Activated T-helper 1 cell treated with anti-CD3 and anti-CD28 coated beads, Interleukin-12 subunit alpha, Interleukin-12 subunit beta, Interleukin-2, Interleukin-4 antibody, amounts not matched to agents 30 ng/mL and 10 ng/mL and 1 ng/mL, durations not matched to agents 14 hours and 24 hours and 36 hours (primary cell): ENCODE data around the gene PSMD8. TPM values are rescaled to one million over a fixed set of nuclear protein-coding genes. Genes with fewer than 3 reads are reported as not detected.

Experiments
- DNase-seq: peaks from one replicate; pipeline ENCODE4 v3.0.0; 2021; ENCODE audit warnings: low spot score
- H3K27ac Mint-ChIP-seq: one replicate; pipeline ENCODE4 v1.8.0; 2021; ENCODE audit warnings: mild to moderate bottlenecking, mixed read lengths
- H3K27me3 Mint-ChIP-seq: one replicate; pipeline ENCODE4 v1.8.0; 2022; ENCODE audit warnings: mild to moderate bottlenecking, moderate library complexity, mixed read lengths; ENCODE audit not compliant: insufficient read depth
- H3K36me3 Mint-ChIP-seq: one replicate; pipeline ENCODE4 v1.8.0; 2021; ENCODE audit warnings: low read depth, mixed read lengths
- H3K4me1 Mint-ChIP-seq: one replicate; pipeline ENCODE4 v1.8.0; 2021; ENCODE audit warnings: low read depth, mixed read lengths
- H3K4me3 Mint-ChIP-seq: one replicate; pipeline ENCODE4 v1.8.0; 2021; ENCODE audit warnings: mild to moderate bottlenecking, moderate library complexity, mixed read lengths
- H3K9me3 Mint-ChIP-seq: one replicate; pipeline ENCODE4 v1.8.0; 2021; ENCODE audit warnings: mixed read lengths
- intact Hi-C: fragments of 100-400 bp; cut with micrococcal nuclease; formaldehyde crosslinking; loops from one replicate; pipeline ENCODE4 v1.15.1; 2024
- total RNA-seq: library from RNA; stranded (reverse); gene quantifications from 2 replicates; pipeline ENCODE4 v1.2.3, GENCODE V29; 2022

Gene PSMD8
- total RNA-seq, 1 donor from 2014 or later = 298 TPM

- H3K9me3 Mint-ChIP-seq = no peaks in the 10 kb centered on the region
- peaks cover 11% of the 10 kb centered on the region for H3K27me3 Mint-ChIP-seq
- intact Hi-C loops = no loop called here
- H3K36me3 Mint-ChIP-seq = peaks cover 37% of the 10 kb centered on the region
- no peak overlapping the region for H3K27ac Mint-ChIP-seq
- no peak for DNase-seq
- H3K4me1 Mint-ChIP-seq = peaks cover 12% of the 10 kb centered on the region
- H3K4me3 Mint-ChIP-seq = no peak overlapping the region
These were observed 10.9 kb downstream of the PSMD8 start for GRCh38 chr19:38385057-38385803.

DNA sequence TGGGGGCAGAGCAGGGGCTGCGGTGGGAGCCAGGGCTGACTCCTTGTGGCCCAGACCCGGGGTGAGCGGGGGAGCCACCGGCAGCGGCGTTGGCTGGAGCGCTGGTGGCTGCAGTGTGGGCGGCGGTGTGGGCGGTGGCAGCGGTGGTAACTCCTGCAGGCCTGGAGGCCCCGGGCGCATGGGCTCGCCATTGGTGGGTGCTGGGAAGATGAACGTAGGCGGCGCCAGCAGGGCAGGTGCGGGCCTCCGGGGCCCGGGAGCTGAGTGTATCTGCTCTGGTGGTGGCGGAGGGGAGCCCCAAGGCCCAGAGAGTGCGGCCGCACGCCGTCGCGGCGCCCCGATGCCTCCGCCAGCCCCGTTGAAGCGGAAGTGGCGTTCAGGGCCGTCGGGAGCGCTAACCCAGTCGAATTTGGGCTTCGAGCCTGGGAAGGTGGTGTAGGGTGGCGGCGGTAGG lies 11.5 kb downstream of the PSMD8 start:
- Mint-ChIP-seq H3K9me3 (no peaks in the 10 kb centered on the region), H3K36me3 (peaks cover 34% of the 10 kb centered on the region), H3K4me1 (peaks cover 12% of the 10 kb centered on the region), H3K27me3 (peaks cover 14% of the 10 kb centered on the region), H3K27ac (no peak overlapping the region), H3K4me3 (no peak overlapping the region)
- DNase-seq = no peak
- intact Hi-C loops = no loop called here

- Mint-ChIP-seq H3K27ac (no peak overlapping the region), H3K36me3 (peaks cover 34% of the 10 kb centered on the region), H3K27me3 (peaks cover 18% of the 10 kb centered on the region), H3K4me3 (peak overlapping the region; percentile 26), H3K9me3 (no peaks in the 10 kb centered on the region), H3K4me1 (peaks cover 12% of the 10 kb centered on the region)
- intact Hi-C loops = no loop called here
- DNase-seq = no peak
These were observed 12.1 kb downstream of the PSMD8 start for GRCh38 chr19:38386300-38386970.

GRCh38 chr19:38386971-38387549 lies 12.7 kb downstream of the PSMD8 start:
- Mint-ChIP-seq H3K27ac (peak overlapping the region; percentile 50), H3K9me3 (no peaks in the 10 kb centered on the region), H3K36me3 (peaks cover 31% of the 10 kb centered on the region), H3K4me1 (peaks cover 12% of the 10 kb centered on the region), H3K4me3 (peak overlapping the region; percentile 89), H3K27me3 (peaks cover 19% of the 10 kb centered on the region)
- DNase-seq = no peak
- intact Hi-C loops = loop anchor here (1.0 kb wide), 4 partner anchors 8 to 158 kb away; partner anchors contain the start of gene PSMD8

GRCh38 chr19:38387550-38388348 lies 13.4 kb downstream of the PSMD8 start, which contains the start of gene GGN:
Gene GGN (minus strand): TSS chr19:38388034. CDS start chr19:38387261, 773 bp downstream.
- H3K4me1 Mint-ChIP-seq = peaks cover 16% of the 10 kb centered on the region
- peak within 1 kb of the TSS; percentile 91 for H3K27ac Mint-ChIP-seq
- H3K27me3 Mint-ChIP-seq = peaks cover 21% of the 10 kb centered on the region
- DNase-seq = peak; percentile 73
- H3K4me3 Mint-ChIP-seq = peak within 1 kb of the TSS; percentile 89
- intact Hi-C loops = loop anchor here (1.0 kb wide), 6 partner anchors 8 to 158 kb away; partner anchors contain the start of gene PSMD8
- H3K9me3 Mint-ChIP-seq = no peaks in the 10 kb centered on the region
- peaks cover 27% of the 10 kb centered on the region for H3K36me3 Mint-ChIP-seq

DNA sequence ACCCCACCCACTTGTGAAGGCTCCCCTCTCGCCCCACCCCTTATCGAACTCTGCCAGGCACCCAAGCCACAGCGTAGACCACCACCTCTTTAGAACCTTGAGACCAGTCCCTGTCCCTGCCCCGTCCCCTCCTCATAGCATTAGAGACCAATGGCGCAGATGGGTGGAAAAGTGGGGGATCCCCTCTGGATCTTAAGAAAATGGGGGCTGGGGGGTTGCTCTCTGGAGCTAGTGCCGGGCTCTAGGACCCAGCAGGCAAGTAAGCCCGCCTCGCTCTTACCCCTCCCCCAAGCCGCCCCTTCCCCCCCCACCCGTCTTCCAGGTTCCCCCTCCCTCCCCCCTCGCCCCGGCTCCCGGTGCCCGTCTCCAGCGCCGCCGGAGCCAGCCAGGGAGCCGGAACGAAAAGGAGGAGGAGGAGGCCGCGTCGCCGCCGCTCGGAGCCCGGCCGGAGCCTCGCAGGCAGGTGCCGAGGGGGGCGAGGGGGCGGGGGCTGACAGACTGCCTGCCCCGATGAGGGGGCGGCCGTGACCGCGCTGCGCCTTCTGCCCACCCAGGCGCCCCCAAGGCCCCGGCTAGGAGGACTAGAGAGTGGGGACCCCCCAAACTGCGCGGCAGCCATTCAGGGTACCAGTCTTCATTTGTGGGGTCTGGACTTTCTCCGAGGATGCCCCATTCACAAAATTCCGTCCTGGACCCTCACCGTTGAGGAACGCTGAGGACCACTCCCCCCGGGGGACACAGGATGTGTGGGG lies 14.2 kb downstream of the PSMD8 start, which contains the start of gene SPRED3:
SPRED3 (plus strand) TSS at position 349 of the 752 bp plus-strand sequence. CDS start 1,606 bp downstream, outside the sequence.
- Mint-ChIP-seq H3K27me3 (peaks cover 21% of the 10 kb centered on the region), H3K4me3 (peak within 1 kb of the TSS; percentile 89), H3K36me3 (peaks cover 22% of the 10 kb centered on the region), H3K4me1 (peaks cover 20% of the 10 kb centered on the region), H3K9me3 (no peaks in the 10 kb centered on the region), H3K27ac (peak within 1 kb of the TSS; percentile 91)
- intact Hi-C loops = loop anchor here (1.0 kb wide), 2 partner anchors 14 to 26 kb away; no protein-coding TSS in a partner anchor
- no peak for DNase-seq

DNA sequence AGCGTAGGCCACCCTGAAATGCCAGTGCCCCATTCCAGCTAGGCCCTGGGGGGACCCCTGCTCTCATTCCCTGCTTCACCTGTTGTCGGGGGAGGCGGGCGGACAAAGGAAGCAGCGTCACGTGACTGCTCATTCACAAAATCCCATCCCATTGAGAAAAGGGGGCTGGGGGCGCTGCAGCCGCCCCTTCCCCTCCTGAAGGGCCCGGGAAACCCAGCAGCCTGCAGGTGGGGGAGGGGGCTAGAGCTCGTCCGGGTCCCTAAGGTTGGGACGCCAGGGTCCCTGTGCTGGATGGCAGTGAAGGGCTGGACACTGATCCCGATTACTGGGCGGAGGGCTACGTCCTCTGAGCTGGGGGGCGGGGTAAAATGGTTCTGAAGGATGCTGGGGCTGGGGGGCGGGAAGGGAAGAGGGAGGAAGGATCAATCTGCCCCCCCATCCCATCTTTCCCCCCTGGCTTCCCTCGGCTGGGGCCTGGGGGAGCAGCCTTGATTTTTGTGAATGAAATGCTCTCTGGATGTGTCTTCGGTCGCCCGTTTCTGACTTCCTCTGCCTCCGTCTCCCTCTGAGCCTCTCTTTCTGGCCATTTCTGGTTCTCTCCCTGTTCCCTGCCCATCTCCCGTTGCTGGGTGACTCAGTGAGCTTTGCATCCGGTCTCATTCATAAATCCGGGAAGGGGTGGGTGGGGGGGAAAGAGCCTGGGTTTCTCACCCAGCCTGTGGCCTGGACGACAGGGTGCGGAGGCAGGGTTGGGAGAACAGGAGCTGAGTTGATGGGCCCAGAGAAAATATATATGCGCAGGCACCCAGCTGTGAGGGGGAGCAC lies 14.9 kb downstream of the PSMD8 start:
- no peaks in the 10 kb centered on the region for H3K9me3 Mint-ChIP-seq
- H3K4me1 Mint-ChIP-seq = peaks cover 28% of the 10 kb centered on the region
- peaks cover 18% of the 10 kb centered on the region for H3K36me3 Mint-ChIP-seq
- peak overlapping the region; percentile 36 for H3K27ac Mint-ChIP-seq
- intact Hi-C loops = no loop called here
- peaks cover 21% of the 10 kb centered on the region for H3K27me3 Mint-ChIP-seq
- no peak for DNase-seq
- H3K4me3 Mint-ChIP-seq = peak overlapping the region; percentile 65

DNA sequence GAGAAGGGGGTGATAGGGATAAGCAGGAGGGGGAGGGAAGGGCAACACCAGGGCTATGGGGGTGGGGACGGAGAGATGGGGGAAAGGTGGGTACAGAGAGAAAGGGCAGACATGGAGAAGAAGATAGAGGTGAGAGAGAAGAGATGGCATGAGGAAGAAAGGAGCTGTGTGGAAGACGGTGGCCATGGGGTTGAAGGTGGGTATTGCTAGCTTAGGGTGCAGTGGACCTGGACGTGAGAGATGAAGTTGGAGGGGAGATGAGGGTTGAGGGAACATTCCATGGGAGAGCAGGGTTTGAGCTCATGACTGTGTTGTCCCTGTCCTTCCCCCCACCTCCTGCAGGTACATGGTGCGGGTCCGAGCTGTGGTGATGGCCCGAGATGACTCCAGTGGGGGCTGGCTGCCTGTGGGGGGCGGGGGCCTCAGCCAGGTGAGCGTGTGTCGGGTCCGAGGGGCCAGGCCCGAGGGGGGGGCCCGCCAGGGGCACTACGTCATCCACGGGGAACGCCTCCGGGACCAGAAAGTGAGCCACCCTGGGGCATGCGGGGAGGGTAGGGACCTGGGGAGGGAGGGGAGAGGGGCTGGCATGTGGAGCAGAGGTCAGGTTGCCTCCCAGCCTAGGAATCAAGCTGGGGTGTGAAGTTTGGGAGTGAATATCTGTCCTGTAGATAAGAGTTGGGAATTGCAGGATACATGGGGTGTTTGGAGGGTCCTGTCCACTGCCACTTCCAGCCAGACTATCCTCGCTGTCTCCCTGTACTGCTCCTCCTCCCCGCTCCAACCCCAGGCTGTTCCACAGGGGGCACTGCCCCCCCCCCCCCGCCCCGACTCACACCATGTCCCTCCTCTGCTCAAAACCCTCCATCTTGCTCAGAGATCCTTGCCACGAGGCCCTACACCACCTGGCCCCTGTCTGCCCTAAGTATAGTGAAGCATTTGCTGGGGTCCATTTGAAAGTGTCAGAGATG lies 15.9 kb downstream of the PSMD8 start:
- Mint-ChIP-seq H3K9me3 (no peaks in the 10 kb centered on the region), H3K4me3 (peak overlapping the region; percentile 65), H3K36me3 (peaks cover 9% of the 10 kb centered on the region)

GRCh38 chr19:38391911-38392464 lies 17.6 kb downstream of the PSMD8 start:
- Mint-ChIP-seq H3K27me3 (peaks cover 21% of the 10 kb centered on the region), H3K4me1 (peaks cover 36% of the 10 kb centered on the region), H3K36me3 (peaks cover 9% of the 10 kb centered on the region), H3K9me3 (no peaks in the 10 kb centered on the region), H3K27ac (no peak overlapping the region), H3K4me3 (no peak overlapping the region)
- DNase-seq = no peak
- intact Hi-C loops = no loop called here

More for the DNA sequence above, 15.9 kb downstream of the PSMD8 start:
- H3K27me3 Mint-ChIP-seq = peaks cover 21% of the 10 kb centered on the region
- H3K4me1 Mint-ChIP-seq = peaks cover 28% of the 10 kb centered on the region
- no peak for DNase-seq
- intact Hi-C loops = no loop called here
- peak overlapping the region; percentile 31 for H3K27ac Mint-ChIP-seq

GRCh38 chr19:38392707-38393308 lies 18.4 kb downstream of the PSMD8 start:
- no peak overlapping the region for H3K27ac Mint-ChIP-seq
- no peak overlapping the region for H3K4me3 Mint-ChIP-seq
- no peaks in the 10 kb centered on the region for H3K9me3 Mint-ChIP-seq
- DNase-seq = no peak
- H3K36me3 Mint-ChIP-seq = peaks cover 6% of the 10 kb centered on the region
- H3K27me3 Mint-ChIP-seq = peaks cover 27% of the 10 kb centered on the region
- peaks cover 34% of the 10 kb centered on the region for H3K4me1 Mint-ChIP-seq
- intact Hi-C loops = no loop called here
